Lower leg skin (tissue), 3 donors: ENCODE measurements around the gene ZNF57.

ENCODE experiments used
- CTCF ChIP-seq, 3 donors: fragments of 450-650 bp; IDR thresholded peaks; one replicate each; pipeline ENCODE4 v1.5.1; 2016; ENCODE audit warnings: antibody characterized with exemption in 3 of 3, mild to moderate bottlenecking in 3 of 3, moderate library complexity in 2 of 3
- POLR2A ChIP-seq, 2 donors: fragments of 450-650 bp; IDR thresholded peaks; one replicate each; pipeline ENCODE4 v1.6.1; 2016 to 2017; ENCODE audit warnings: antibody characterized with exemption in 2 of 2, mild to moderate bottlenecking in 1 of 2, moderate library complexity in 1 of 2

- TF ChIP-seq CTCF (IDR thresholded peaks at IDR 0.05) (no peak), POLR2A (IDR thresholded peaks at IDR 0.05) (no peak)
These were observed 62.4 kb downstream of the ZNF57 start for GRCh38 chr19:2963122-2963521.
